ENCODE measurements around the gene FAM209B.

DNA sequence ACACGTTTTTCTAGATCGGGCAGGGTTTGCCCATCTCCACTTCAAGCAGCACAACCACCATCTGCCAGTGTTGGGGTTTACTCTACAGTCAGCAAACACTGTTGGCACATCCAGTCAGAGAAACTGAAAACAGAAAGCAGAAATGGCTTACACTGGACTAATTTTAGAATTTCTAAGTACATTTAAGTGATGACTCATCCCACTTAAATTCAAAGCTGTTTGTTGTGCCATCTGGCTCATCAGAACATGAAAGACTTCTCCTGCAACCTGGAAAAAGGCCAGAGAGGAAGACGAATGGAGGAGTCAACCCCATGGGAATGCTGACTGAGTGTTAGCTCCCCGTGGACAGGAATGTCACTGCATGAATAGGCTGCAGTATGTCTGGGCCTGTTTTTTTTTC, 21.8 kb downstream of the FAM209B start:
- TF ChIP-seq, protein P1, sequence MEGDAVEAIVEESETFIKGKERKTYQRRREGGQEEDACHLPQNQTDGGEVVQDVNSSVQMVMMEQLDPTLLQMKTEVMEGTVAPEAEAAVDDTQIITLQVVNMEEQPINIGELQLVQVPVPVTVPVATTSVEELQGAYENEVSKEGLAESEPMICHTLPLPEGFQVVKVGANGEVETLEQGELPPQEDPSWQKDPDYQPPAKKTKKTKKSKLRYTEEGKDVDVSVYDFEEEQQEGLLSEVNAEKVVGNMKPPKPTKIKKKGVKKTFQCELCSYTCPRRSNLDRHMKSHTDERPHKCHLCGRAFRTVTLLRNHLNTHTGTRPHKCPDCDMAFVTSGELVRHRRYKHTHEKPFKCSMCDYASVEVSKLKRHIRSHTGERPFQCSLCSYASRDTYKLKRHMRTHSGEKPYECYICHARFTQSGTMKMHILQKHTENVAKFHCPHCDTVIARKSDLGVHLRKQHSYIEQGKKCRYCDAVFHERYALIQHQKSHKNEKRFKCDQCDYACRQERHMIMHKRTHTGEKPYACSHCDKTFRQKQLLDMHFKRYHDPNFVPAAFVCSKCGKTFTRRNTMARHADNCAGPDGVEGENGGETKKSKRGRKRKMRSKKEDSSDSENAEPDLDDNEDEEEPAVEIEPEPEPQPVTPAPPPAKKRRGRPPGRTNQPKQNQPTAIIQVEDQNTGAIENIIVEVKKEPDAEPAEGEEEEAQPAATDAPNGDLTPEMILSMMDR (IDR thresholded peaks at IDR 0.05), result no peak
- peak in 1 of 2 donors; percentile 65 for TF ChIP-seq EP300 (IDR thresholded peaks at IDR 0.05)

Measured in tibial nerve (tissue), 4 donors.